ENCODE data around the gene TP53AIP1.

TP53AIP1 gene

GRCh38 chr11:128934351-128934750, 8.3 kb downstream of the TP53AIP1 start:
- H3K14ac ChIP-seq (ENCODE audit: low read length) = no peak overlapping the region
- H2BK5ac ChIP-seq (ENCODE audit: low read length) = no peak overlapping the region
- no peak overlapping the region for H2AK5ac ChIP-seq (ENCODE audit: low read depth, low read length)
- H2BK15ac ChIP-seq (ENCODE audit: low read length) = no peak overlapping the region
- peaks cover 0 to 10% (median 1%) of the 10 kb centered on the region in 3 experiments for H3K27me3 ChIP-seq (ENCODE audit: control insufficient read depth in 3 of 3, insufficient read depth in 3 of 3, low read depth in 1 of 3, low read length in 3 of 3)
- no peak overlapping the region for H4K91ac ChIP-seq (ENCODE audit: low read depth, low read length, poor library complexity)
- H3K4ac ChIP-seq (ENCODE audit: low read length) = no peak overlapping the region
- no peak overlapping the region for H3K27ac ChIP-seq (replicated peaks; ENCODE audit: low read length)
- H3K9ac ChIP-seq (ENCODE audit: low read depth, low read length, poor library complexity) = no peak overlapping the region
- H3K79me1 ChIP-seq (ENCODE audit: low read depth, low read length) = no peaks in the 10 kb centered on the region
- no peak overlapping the region for H2AFZ ChIP-seq (ENCODE audit: low read length)
- H3K23ac ChIP-seq (ENCODE audit: low read depth, low read length, poor library complexity) = no peak overlapping the region
- H3K9me3 ChIP-seq (replicated peaks in 1 of 2; ENCODE audit: control insufficient read depth in 2 of 2, insufficient read depth in 1 of 2, low read depth in 1 of 2, low read length in 2 of 2) = no peaks in the 10 kb centered on the region
- no peaks in the 10 kb centered on the region for H3K36me3 ChIP-seq (replicated peaks in 1 of 2; ENCODE audit: control insufficient read depth in 2 of 2, insufficient read depth in 2 of 2, low read length in 2 of 2)
- H3K18ac ChIP-seq (ENCODE audit: low read length) = no peak overlapping the region
- H3K4me3 ChIP-seq (ENCODE audit: low read length in 2 of 2) = no peak overlapping the region
- peaks cover 17 to 20% of the 10 kb centered on the region in 2 donors for H3K4me1 ChIP-seq (ENCODE audit: control insufficient read depth in 2 of 2, insufficient read depth in 1 of 2, low read depth in 1 of 2, low read length in 2 of 2)
- H2BK120ac ChIP-seq (ENCODE audit: low read depth, low read length) = no peak overlapping the region
- no CpG with 5 or more reads among the region's 7 CpGs for WGBS, 2 donors (ENCODE audit: extremely low coverage in 2 of 2, insufficient read length in 2 of 2, insufficient replicate concordance in 1 of 2)
- no peak overlapping the region for H3K4me2 ChIP-seq (ENCODE audit: insufficient read depth, low read length, poor library complexity, severe bottlenecking)
- H2BK12ac ChIP-seq (ENCODE audit: low read length) = no peak overlapping the region
- no peak for DNase-seq (ENCODE audit: low spot score)
- H4K8ac ChIP-seq (ENCODE audit: low read depth, low read length) = no peak overlapping the region

- Histone ChIP-seq H3K9ac (ENCODE audit: low read depth, low read length, poor library complexity) (no peak overlapping the region), H3K27ac (replicated peaks; ENCODE audit: low read length) (no peak overlapping the region), H2BK120ac (ENCODE audit: low read depth, low read length) (no peak overlapping the region), H3K36me3 (replicated peaks in 1 of 2; ENCODE audit: control insufficient read depth in 2 of 2, insufficient read depth in 2 of 2, low read length in 2 of 2) (no peaks in the 10 kb centered on the region), H3K27me3 (ENCODE audit: control insufficient read depth in 3 of 3, insufficient read depth in 3 of 3, low read depth in 1 of 3, low read length in 3 of 3) (peaks cover 0 to 15% (median 1%) of the 10 kb centered on the region in 3 experiments), H3K4me1 (ENCODE audit: control insufficient read depth in 2 of 2, insufficient read depth in 1 of 2, low read depth in 1 of 2, low read length in 2 of 2) (peaks cover 17 to 20% of the 10 kb centered on the region in 2 donors), H2BK5ac (ENCODE audit: low read length) (no peak overlapping the region), H2BK12ac (ENCODE audit: low read length) (no peak overlapping the region), H3K4ac (ENCODE audit: low read length) (no peak overlapping the region), H3K4me3 (ENCODE audit: low read length in 2 of 2) (no peak overlapping the region), H3K79me1 (ENCODE audit: low read depth, low read length) (no peaks in the 10 kb centered on the region), H4K91ac (ENCODE audit: low read depth, low read length, poor library complexity) (no peak overlapping the region), H2AK5ac (ENCODE audit: low read depth, low read length) (peak overlapping the region; percentile 51), H3K9me3 (replicated peaks in 1 of 2; ENCODE audit: control insufficient read depth in 2 of 2, insufficient read depth in 1 of 2, low read depth in 1 of 2, low read length in 2 of 2) (no peaks in the 10 kb centered on the region), H3K14ac (ENCODE audit: low read length) (no peak overlapping the region), H3K18ac (ENCODE audit: low read length) (no peak overlapping the region), H2AFZ (ENCODE audit: low read length) (no peak overlapping the region), H3K23ac (ENCODE audit: low read depth, low read length, poor library complexity) (no peak overlapping the region), H3K4me2 (ENCODE audit: insufficient read depth, low read length, poor library complexity, severe bottlenecking) (no peak overlapping the region), H4K8ac (ENCODE audit: low read depth, low read length) (no peak overlapping the region), H2BK15ac (ENCODE audit: low read length) (no peak overlapping the region)
- no CpG with 5 or more reads among the region's 7 CpGs for WGBS, 2 donors (ENCODE audit: extremely low coverage in 2 of 2, insufficient read length in 2 of 2, insufficient replicate concordance in 1 of 2)
- no peak for DNase-seq (ENCODE audit: low spot score)
Observed at GRCh38 chr11:128933481-128934178, 9.0 kb downstream of the TP53AIP1 start.

GRCh38 chr11:128931668-128932067, 11.0 kb downstream of the TP53AIP1 start:
- H3K23ac ChIP-seq (ENCODE audit: low read depth, low read length, poor library complexity) = no peak overlapping the region
- H3K27ac ChIP-seq (replicated peaks; ENCODE audit: low read length) = no peak overlapping the region
- no CpG with 5 or more reads among the region's 6 CpGs for WGBS, 2 donors (ENCODE audit: extremely low coverage in 2 of 2, insufficient read length in 2 of 2, insufficient replicate concordance in 1 of 2)
- no peaks in the 10 kb centered on the region for H3K9me3 ChIP-seq (replicated peaks in 1 of 2; ENCODE audit: control insufficient read depth in 2 of 2, insufficient read depth in 1 of 2, low read depth in 1 of 2, low read length in 2 of 2)
- no peak overlapping the region for H3K4me2 ChIP-seq (ENCODE audit: insufficient read depth, low read length, poor library complexity, severe bottlenecking)
- H3K18ac ChIP-seq (ENCODE audit: low read length) = no peak overlapping the region
- no peaks in the 10 kb centered on the region for H3K79me1 ChIP-seq (ENCODE audit: low read depth, low read length)
- H2BK12ac ChIP-seq (ENCODE audit: low read length) = no peak overlapping the region
- H2BK15ac ChIP-seq (ENCODE audit: low read length) = no peak overlapping the region
- no peaks in the 10 kb centered on the region for H3K36me3 ChIP-seq (replicated peaks in 1 of 2; ENCODE audit: control insufficient read depth in 2 of 2, insufficient read depth in 2 of 2, low read length in 2 of 2)
- no peak for DNase-seq (ENCODE audit: low spot score)
- H4K8ac ChIP-seq (ENCODE audit: low read depth, low read length) = no peak overlapping the region
- no peak overlapping the region for H3K4ac ChIP-seq (ENCODE audit: low read length)
- no peak overlapping the region for H2AK5ac ChIP-seq (ENCODE audit: low read depth, low read length)
- H2BK120ac ChIP-seq (ENCODE audit: low read depth, low read length) = no peak overlapping the region
- H3K27me3 ChIP-seq (ENCODE audit: control insufficient read depth in 3 of 3, insufficient read depth in 3 of 3, low read depth in 1 of 3, low read length in 3 of 3) = peaks cover 2 to 32% (median 12%) of the 10 kb centered on the region in 3 experiments
- H2AFZ ChIP-seq (ENCODE audit: low read length) = no peak overlapping the region
- H3K4me1 ChIP-seq (ENCODE audit: control insufficient read depth in 2 of 2, insufficient read depth in 1 of 2, low read depth in 1 of 2, low read length in 2 of 2) = peaks cover 11 to 13% of the 10 kb centered on the region in 2 donors
- no peak overlapping the region for H3K14ac ChIP-seq (ENCODE audit: low read length)
- no peak overlapping the region for H3K4me3 ChIP-seq (ENCODE audit: low read length in 2 of 2)
- no peak overlapping the region for H4K91ac ChIP-seq (ENCODE audit: low read depth, low read length, poor library complexity)
- H3K9ac ChIP-seq (ENCODE audit: low read depth, low read length, poor library complexity) = no peak overlapping the region
- H2BK5ac ChIP-seq (ENCODE audit: low read length) = no peak overlapping the region

GRCh38 chr11:128931066-128931465, 11.6 kb downstream of the TP53AIP1 start:
- Histone ChIP-seq H3K9me3 (replicated peaks in 1 of 2; ENCODE audit: control insufficient read depth in 2 of 2, insufficient read depth in 1 of 2, low read depth in 1 of 2, low read length in 2 of 2) (no peaks in the 10 kb centered on the region), H3K36me3 (replicated peaks in 1 of 2; ENCODE audit: control insufficient read depth in 2 of 2, insufficient read depth in 2 of 2, low read length in 2 of 2) (no peaks in the 10 kb centered on the region), H3K79me1 (ENCODE audit: low read depth, low read length) (no peaks in the 10 kb centered on the region), H4K91ac (ENCODE audit: low read depth, low read length, poor library complexity) (no peak overlapping the region), H3K27ac (replicated peaks; ENCODE audit: low read length) (no peak overlapping the region), H3K4me3 (ENCODE audit: low read length in 2 of 2) (no peak overlapping the region), H3K14ac (ENCODE audit: low read length) (no peak overlapping the region), H2AFZ (ENCODE audit: low read length) (no peak overlapping the region), H2BK12ac (ENCODE audit: low read length) (no peak overlapping the region), H2AK5ac (ENCODE audit: low read depth, low read length) (no peak overlapping the region), H3K9ac (ENCODE audit: low read depth, low read length, poor library complexity) (no peak overlapping the region), H2BK15ac (ENCODE audit: low read length) (no peak overlapping the region), H3K4me1 (ENCODE audit: control insufficient read depth in 2 of 2, insufficient read depth in 1 of 2, low read depth in 1 of 2, low read length in 2 of 2) (peaks cover 9 to 11% of the 10 kb centered on the region in 2 donors), H3K27me3 (ENCODE audit: control insufficient read depth in 3 of 3, insufficient read depth in 3 of 3, low read depth in 1 of 3, low read length in 3 of 3) (peaks cover 2 to 38% (median 17%) of the 10 kb centered on the region in 3 experiments), H3K4ac (ENCODE audit: low read length) (no peak overlapping the region), H3K18ac (ENCODE audit: low read length) (no peak overlapping the region), H2BK5ac (ENCODE audit: low read length) (no peak overlapping the region), H3K23ac (ENCODE audit: low read depth, low read length, poor library complexity) (no peak overlapping the region), H3K4me2 (ENCODE audit: insufficient read depth, low read length, poor library complexity, severe bottlenecking) (no peak overlapping the region), H2BK120ac (ENCODE audit: low read depth, low read length) (no peak overlapping the region), H4K8ac (ENCODE audit: low read depth, low read length) (no peak overlapping the region)
- WGBS, 2 donors (ENCODE audit: extremely low coverage in 2 of 2, insufficient read length in 2 of 2, insufficient replicate concordance in 1 of 2) = no CpG with 5 or more reads among the region's 3 CpGs
- no peak for DNase-seq (ENCODE audit: low spot score)
